GM12892 (cell line): ENCODE results near the gene SOX8.

Source experiments
- POLR2A ChIP-seq: IDR thresholded peaks from 2 replicates; pipeline ENCODE4 v1.6.1; 2011; ENCODE audit warnings: low read depth, low read length, control low read depth
- TAF1 ChIP-seq: IDR thresholded peaks from 2 replicates; pipeline ENCODE4 v1.6.1; 2011; ENCODE audit warnings: low read depth, mild to moderate bottlenecking, control low read depth, low read length, borderline replicate concordance

DNA sequence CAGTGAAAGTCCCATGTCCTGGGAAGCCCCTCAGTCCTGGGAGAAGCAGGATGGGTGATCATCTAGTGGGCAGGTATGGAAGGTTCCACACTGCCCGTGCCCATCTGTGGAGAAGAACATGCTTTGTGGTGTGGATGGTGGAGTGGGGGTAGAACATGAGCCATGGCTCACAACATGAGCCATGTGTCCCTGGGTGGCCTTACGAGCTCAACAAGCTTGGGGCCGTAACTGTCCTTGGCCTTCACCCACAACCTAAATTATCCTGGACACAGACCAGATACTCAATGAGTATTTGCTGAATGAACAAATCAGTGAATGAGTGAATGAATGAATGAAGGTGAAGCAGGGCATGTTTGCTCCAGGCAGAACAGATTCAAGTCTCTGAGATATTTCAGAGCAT, 13.5 kb downstream of the SOX8 start:
- TF ChIP-seq POLR2A = no peak
- no peak for TF ChIP-seq TAF1
